HG03469 (cell line): Measurements from ENCODE around the gene USP16.
"Not testable (repeated sequence)": the region's sequence is repeated elsewhere in the genome, so short reads cannot be mapped to it uniquely, and the experiment has no call there.

Source experiments
- ATAC-seq: cut with Tn5 transposase; IDR thresholded peaks from one replicate; pipeline ENCODE4 v1.9.1; 2021; ENCODE audit warnings: mild to moderate bottlenecking, moderate library complexity, moderate number of reproducible peaks; ENCODE audit not compliant: unreplicated experiment

USP16 gene

GRCh38 chr21:29024474-29025327, at the start of gene USP16:
TSS of gene USP16 (plus strand) at chr21:29024668. CDS start at chr21:29027914, 3,246 bp downstream.
- peak; percentile 96 for ATAC-seq

GRCh38 chr21:28975397-28975796, 49.1 kb upstream of the USP16 start:
- no peak for ATAC-seq

- ATAC-seq: no peak
These were observed 45.4 kb upstream of the USP16 start for GRCh38 chr21:28979092-28979491.

- no peak for ATAC-seq
These were observed 41.8 kb upstream of the USP16 start for GRCh38 chr21:28982637-28983036.

- no peak for ATAC-seq
These were observed 37.8 kb upstream of the USP16 start for GRCh38 chr21:28986677-28987076.

GRCh38 chr21:28988146-28988545, 36.3 kb upstream of the USP16 start:
- not testable (repeated sequence) for ATAC-seq

- ATAC-seq: peak; percentile 0
These were observed 32.5 kb upstream of the USP16 start for GRCh38 chr21:28991861-28992525.

- peak; percentile 93 for ATAC-seq
These were observed 31.8 kb upstream of the USP16 start, which contains the start of gene LTN1 for GRCh38 chr21:28992526-28993292. TSS of gene LTN1 (minus strand) at chr21:28992877. CDS start at chr21:28992805, 72 bp downstream.

GRCh38 chr21:28993293-28993629, 31.2 kb upstream of the USP16 start:
- ATAC-seq: no peak

- ATAC-seq: peak; percentile 99
These were observed 21.9 kb upstream of the USP16 start for GRCh38 chr21:29002442-29003144.

- ATAC-seq: no peak
These were observed 18.8 kb upstream of the USP16 start for GRCh38 chr21:29005696-29006095.

GRCh38 chr21:29007135-29007534, 17.3 kb upstream of the USP16 start:
- no peak for ATAC-seq

- no peak for ATAC-seq
These were observed 16.7 kb upstream of the USP16 start for GRCh38 chr21:29007810-29008209.

- ATAC-seq: no peak
These were observed 16.1 kb upstream of the USP16 start for GRCh38 chr21:29008367-29008766.

- not testable (repeated sequence) for ATAC-seq
These were observed 13.2 kb upstream of the USP16 start for GRCh38 chr21:29011236-29011635.

- no peak for ATAC-seq
These were observed 6.7 kb upstream of the USP16 start for GRCh38 chr21:29017639-29018237.

GRCh38 chr21:29018540-29018939, 5.9 kb upstream of the USP16 start:
- no peak for ATAC-seq

- ATAC-seq: no peak
These were observed 2.3 kb upstream of the USP16 start for GRCh38 chr21:29022166-29022565.

GRCh38 chr21:29025328-29025713, 853 bp downstream of the USP16 start:
- ATAC-seq: no peak

GRCh38 chr21:29029524-29029923, 5.1 kb downstream of the USP16 start:
- no peak for ATAC-seq
